GM12878 (cell line): ENCODE results near the gene DENND1C. TPM values are rescaled to one million over a fixed set of nuclear protein-coding genes. Genes with fewer than 3 reads are reported as not detected.
A peak's percentile ranks its signal among the peaks of the same experiment; 100 is the strongest.

Experiments
- ATF2 ChIP-seq: IDR thresholded peaks from 2 replicates; pipeline ENCODE4 v1.6.1; 2012; ENCODE audit warnings: low read length, inconsistent platforms
- EGR1 ChIP-seq, 2 experiments: IDR thresholded peaks; 1 replicate in 1 of 2; 2 replicates in 1 of 2; pipeline ENCODE4 v1.6.1; 2011 to 2012; ENCODE audit warnings: low read depth in 2 of 2, low read length in 2 of 2, borderline replicate concordance in 1 of 2, mild to moderate bottlenecking in 1 of 2, moderate library complexity in 1 of 2
- ELK1 ChIP-seq: IDR thresholded peaks from 2 replicates; pipeline ENCODE4 v1.6.1; 2012; ENCODE audit warnings: low read depth, low read length, improper control_type of control experiment
- FOXM1 ChIP-seq: IDR thresholded peaks from 2 replicates; pipeline ENCODE4 v1.6.1; 2012; ENCODE audit warnings: low read depth, mild to moderate bottlenecking, inconsistent platforms, low read length, moderate library complexity
- MEF2A ChIP-seq: IDR thresholded peaks from 2 replicates; pipeline ENCODE4 v1.6.1; 2011; ENCODE audit warnings: low read depth, mild to moderate bottlenecking, low read length, moderate library complexity; ENCODE audit not compliant: insufficient read depth
- MTA3 ChIP-seq: IDR thresholded peaks from 2 replicates; pipeline ENCODE4 v1.6.1; 2012; ENCODE audit warnings: low read length, inconsistent platforms, borderline replicate concordance
- NFYB ChIP-seq: IDR thresholded peaks from 2 replicates; pipeline ENCODE4 v1.6.1; 2011; ENCODE audit warnings: low read depth, mild to moderate bottlenecking, low read length, improper control_type of control experiment, moderate library complexity; ENCODE audit not compliant: insufficient read depth
- PRDM15 ChIP-seq: fragments of 450-650 bp; formaldehyde crosslinking; IDR thresholded peaks from 2 replicates; pipeline ENCODE4 v1.4.0; 2020; ENCODE audit warnings: mild to moderate bottlenecking, moderate library complexity
- RAD21 ChIP-seq: IDR thresholded peaks from 2 replicates; pipeline ENCODE4 v1.6.1; 2011; ENCODE audit warnings: mild to moderate bottlenecking, low read depth, low read length, moderate library complexity; ENCODE audit not compliant: insufficient read depth
- REST ChIP-seq: IDR thresholded peaks from 2 replicates; pipeline ENCODE4 v1.6.1; 2012; ENCODE audit warnings: mild to moderate bottlenecking, low read depth, low read length
- ZNF687 ChIP-seq: fragments of 450-650 bp; IDR thresholded peaks from 2 replicates; pipeline ENCODE4 v1.6.1; 2017; ENCODE audit warnings: mild to moderate bottlenecking, moderate library complexity
- polyA plus RNA-seq, 11 experiments: library from polyadenylated mRNA; depleted of rRNA in 4 of 11; unstranded in 6 of 11; stranded (reverse) in 5 of 11; fragments of >200 nt; fragmentation: Nextera tagmentation in 4 of 11; fragmentation: Illumina TruSeq in 1 of 11; extraction: Ambion mirVana in 4 of 11; extraction: Trizol in 1 of 11; gene quantifications; 1 replicate in 1 of 11; 2 replicates in 10 of 11; pipeline versions ENCODE4 v1.2.1 to v1.2.3, GENCODE V29; 2011 to 2016; ENCODE audit warnings: inconsistent platforms in 2 of 11, missing spikeins in 2 of 11, low read depth in 1 of 11
- total RNA-seq, 4 experiments: library from RNA; depleted of rRNA in 3 of 4; stranded (reverse); fragments of >200 nt in 3 of 4; fragmentation: Illumina TruSeq in 1 of 4; extraction: Trizol in 1 of 4; gene quantifications; 2 replicates each; pipeline versions ENCODE4 v1.2.1 to v1.2.3, GENCODE V29; 2013 to 2021

Gene DENND1C
- total and polyA plus RNA-seq, 10 of the 15 experiments (the other 5 are each of a cell fraction or from before 2014, with no cell fraction given), result 2.4 to 54.3 (median 32.7) TPM

GRCh38 chr19:6460099-6460884 is 21.3 kb downstream of the DENND1C start (continued):
- no peak for TF ChIP-seq FOXM1
- TF ChIP-seq EGR1 (IDR thresholded peaks at IDR 0.05; ENCODE audit: borderline replicate concordance in 1 of 2, low read depth in 2 of 2, low read length in 2 of 2), result no peak
- TF ChIP-seq MTA3, result no peak
- TF ChIP-seq REST, result no peak
- no peak for TF ChIP-seq ATF2
- TF ChIP-seq PRDM15 (CRISPR knock-in tag), result no peak
- peak; percentile 67 for TF ChIP-seq ZNF687
- peak; percentile 31 for TF ChIP-seq RAD21
- no peak for TF ChIP-seq MEF2A
- TF ChIP-seq NFYB, result no peak
- no peak for TF ChIP-seq ELK1
